Naive thymus-derived CD8-positive, alpha-beta T cell (primary cell): ENCODE results near the gene ATP5IF1. TPM values are rescaled to one million over a fixed set of nuclear protein-coding genes. Genes with fewer than 3 reads are reported as not detected.

ENCODE experiments used
- ATAC-seq, 2 donors: fragments of 150-1000 bp; cut with Tn5 transposase in 1 of 2; sonication (Bioruptor Pico), chemical (Tn5 transposase) in 1 of 2; 1 replicate in 1 of 2; 2 replicates in 1 of 2; pipeline ENCODE4 v1.10.0; 2021; ENCODE audit warnings: mild to moderate bottlenecking in 2 of 2, moderate library complexity in 2 of 2
- POLR2A ChIA-PET: fragments of 350-600 bp; sonication (Branson Sonifier 250); formaldehyde crosslinking; loops from one replicate; lab custom pipeline; 2021; ENCODE audit warnings: antibody characterized with exemption; lab: Charles Lee
- DNase-seq, 10 donors: peaks; one replicate each; pipeline versions ENCODE4 v3.0.0 to v3.0.0-alpha.2; 2020 to 2022
- H3K27ac Mint-ChIP-seq, 10 donors: one replicate each; pipeline ENCODE4 v1.8.0; 2020 to 2022; ENCODE audit warnings: mild to moderate bottlenecking in 10 of 10, mixed read lengths in 10 of 10, moderate library complexity in 4 of 10, inconsistent platforms in 1 of 10
- H3K27me3 Mint-ChIP-seq, 5 donors: one replicate each; pipeline ENCODE4 v1.8.0; 2021 to 2022; ENCODE audit warnings: mixed read lengths in 5 of 5
- H3K36me3 Mint-ChIP-seq, 3 donors: one replicate each; pipeline ENCODE4 v1.8.0; 2020 to 2022; ENCODE audit warnings: mixed read lengths in 3 of 3, mild to moderate bottlenecking in 2 of 3, inconsistent platforms in 1 of 3
- H3K4me1 Mint-ChIP-seq, 4 donors: one replicate each; pipeline ENCODE4 v1.8.0; 2021 to 2022; ENCODE audit warnings: mixed read lengths in 4 of 4
- H3K4me3 Mint-ChIP-seq, 10 donors: one replicate each; pipeline ENCODE4 v1.8.0; 2020 to 2022; ENCODE audit warnings: mild to moderate bottlenecking in 10 of 10, mixed read lengths in 10 of 10, moderate library complexity in 6 of 10, inconsistent platforms in 1 of 10
- H3K9me3 Mint-ChIP-seq, 9 donors: one replicate each; pipeline ENCODE4 v1.8.0; 2020 to 2022; ENCODE audit warnings: mixed read lengths in 9 of 9, mild to moderate bottlenecking in 3 of 9, inconsistent platforms in 1 of 9, moderate library complexity in 1 of 9
- polyA plus RNA-seq, 3 donors: library from polyadenylated mRNA; unstranded; fragments of 300-500 nt; fragmentation: Illumina TruSeq; gene quantifications; one replicate each; pipeline ENCODE4 v1.2.3, GENCODE V29; 2021
- total RNA-seq, 8 experiments: library from RNA in 2 of 8; stranded (reverse) in 2 of 8; gene quantifications; one replicate each; pipeline ENCODE4 v1.2.3 and lab custom pipeline; 2021 to 2026

ATP5IF1 gene
- total and polyA plus RNA-seq, 5 experiments from 2014 or later = 113 to 666 (median 468) TPM

- ATAC-seq (no peak), DNase-seq (no peak)
- no peaks in the 10 kb centered on the region for H3K9me3 Mint-ChIP-seq
- H3K4me1 Mint-ChIP-seq = peaks cover 7 to 30% (median 23%) of the 10 kb centered on the region in 4 donors
- H3K36me3 Mint-ChIP-seq = peaks cover 0 to 7% (median 0%) of the 10 kb centered on the region in 3 donors
- peak overlapping the region in 2 of 10 donors; percentile 20 to 34 for H3K27ac Mint-ChIP-seq
- H3K27me3 Mint-ChIP-seq = no peaks in the 10 kb centered on the region
- no peak overlapping the region for H3K4me3 Mint-ChIP-seq
- POLR2A ChIA-PET = interaction anchor here (0.6 kb wide), 1 partner anchor 110 kb away, joined by 3 read pairs; no protein-coding TSS in a partner anchor
Observed at GRCh38 chr1:28240024-28240423, 4.1 kb downstream of the ATP5IF1 start.

GRCh38 chr1:28241638-28242241, 5.8 kb downstream of the ATP5IF1 start:
- peaks cover 0 to 7% (median 0%) of the 10 kb centered on the region in 3 donors for H3K36me3 Mint-ChIP-seq
- H3K4me1 Mint-ChIP-seq = peaks cover 11 to 36% (median 33%) of the 10 kb centered on the region in 4 donors
- POLR2A ChIA-PET = no interaction called here
- peak overlapping the region in 1 of 10 donors; percentile 15 for H3K4me3 Mint-ChIP-seq
- peak overlapping the region in 2 of 10 donors; percentile 36 to 53 for H3K27ac Mint-ChIP-seq
- no peaks in the 10 kb centered on the region for H3K9me3 Mint-ChIP-seq
- no peak for ATAC-seq
- no peaks in the 10 kb centered on the region for H3K27me3 Mint-ChIP-seq
- DNase-seq = no peak

GRCh38 chr1:28243685-28244311, 7.9 kb downstream of the ATP5IF1 start:
- ATAC-seq (no peak), DNase-seq (peak in 2 of 10 donors; percentile 34 to 37)
- H3K27ac Mint-ChIP-seq = peak overlapping the region; percentile 55 to 99 (median 96)
- H3K4me1 Mint-ChIP-seq = peaks cover 23 to 53% (median 50%) of the 10 kb centered on the region in 4 donors
- H3K9me3 Mint-ChIP-seq = no peaks in the 10 kb centered on the region
- H3K36me3 Mint-ChIP-seq = peaks cover 0 to 7% (median 0%) of the 10 kb centered on the region in 3 donors
- no peaks in the 10 kb centered on the region for H3K27me3 Mint-ChIP-seq
- H3K4me3 Mint-ChIP-seq = peak overlapping the region; percentile 59 to 85 (median 80)
- POLR2A ChIA-PET = interaction anchor here (0.6 to 8.2 kb wide), 8 partner anchors 9 to 399 kb away, joined by 3 to 183 read pairs (median 6); partner anchors contain the start of genes ATP5IF1, DNAJC8, MED18 and PHACTR4

GRCh38 chr1:28244549-28245251, 8.8 kb downstream of the ATP5IF1 start:
- Mint-ChIP-seq H3K36me3 (peaks cover 0 to 4% (median 0%) of the 10 kb centered on the region in 3 donors), H3K27me3 (no peaks in the 10 kb centered on the region), H3K27ac (peak overlapping the region; percentile 55 to 99 (median 96)), H3K4me3 (peak overlapping the region; percentile 59 to 89 (median 80)), H3K4me1 (peaks cover 23 to 62% (median 56%) of the 10 kb centered on the region in 4 donors), H3K9me3 (no peaks in the 10 kb centered on the region)
- ATAC-seq (no peak), DNase-seq (no peak)
- POLR2A ChIA-PET = interaction anchor here (0.6 to 8.2 kb wide), 7 partner anchors 9 to 398 kb away, joined by 3 to 183 read pairs (median 4); partner anchors contain the start of genes ATP5IF1, DNAJC8, MED18 and SESN2

GRCh38 chr1:28246427-28246832, 10.5 kb downstream of the ATP5IF1 start:
- POLR2A ChIA-PET = interaction anchor here (0.6 to 8.2 kb wide), 14 partner anchors 12 to 936 kb away, joined by 3 to 183 read pairs (median 5); partner anchors contain the start of genes ATP5IF1, DNAJC8, MED18 and PHACTR4
- DNase-seq (peak in 9 of 10 donors; percentile 21 to 90 (median 80)), ATAC-seq (peak; percentile 57 to 59)
- no peaks in the 10 kb centered on the region for H3K36me3 Mint-ChIP-seq
- peak overlapping the region; percentile 77 to 98 (median 92) for H3K4me3 Mint-ChIP-seq
- peak overlapping the region; percentile 92 to 98 (median 94) for H3K27ac Mint-ChIP-seq
- no peaks in the 10 kb centered on the region for H3K27me3 Mint-ChIP-seq
- peaks cover 23 to 67% (median 56%) of the 10 kb centered on the region in 4 donors for H3K4me1 Mint-ChIP-seq
- H3K9me3 Mint-ChIP-seq = no peaks in the 10 kb centered on the region

GRCh38 chr1:28247612-28248272, 11.8 kb downstream of the ATP5IF1 start:
- peak overlapping the region; percentile 92 to 98 (median 94) for H3K27ac Mint-ChIP-seq
- H3K9me3 Mint-ChIP-seq = no peaks in the 10 kb centered on the region
- peaks cover 23 to 66% (median 53%) of the 10 kb centered on the region in 4 donors for H3K4me1 Mint-ChIP-seq
- DNase-seq (peak in 1 of 10 donors; percentile 23), ATAC-seq (no peak)
- no peaks in the 10 kb centered on the region for H3K27me3 Mint-ChIP-seq
- POLR2A ChIA-PET = interaction anchor here (0.5 to 8.2 kb wide), 11 partner anchors 12 to 979 kb away, joined by 3 to 183 read pairs (median 4); partner anchors contain the start of genes ATP5IF1, DNAJC8, MED18 and RCC1
- H3K36me3 Mint-ChIP-seq = no peaks in the 10 kb centered on the region
- H3K4me3 Mint-ChIP-seq = peak overlapping the region; percentile 77 to 98 (median 92)

GRCh38 chr1:28248273-28249012, 12.5 kb downstream of the ATP5IF1 start:
- DNase-seq (peak; percentile 61 to 89 (median 78)), ATAC-seq (peak in 1 of 2 donors; percentile 18)
- Mint-ChIP-seq H3K27ac (peak overlapping the region; percentile 92 to 98 (median 94)), H3K27me3 (no peaks in the 10 kb centered on the region), H3K9me3 (no peaks in the 10 kb centered on the region), H3K4me1 (peaks cover 23 to 59% (median 47%) of the 10 kb centered on the region in 4 donors), H3K36me3 (no peaks in the 10 kb centered on the region), H3K4me3 (peak overlapping the region; percentile 68 to 98 (median 84))
- POLR2A ChIA-PET = interaction anchor here (0.5 to 8.2 kb wide), 14 partner anchors 11 to 978 kb away, joined by 3 to 183 read pairs (median 4); partner anchors contain the start of genes ATP5IF1, DNAJC8, MED18 and RCC1

- Mint-ChIP-seq H3K27ac (peak overlapping the region in 9 of 10 donors; percentile 92 to 98 (median 94)), H3K36me3 (no peaks in the 10 kb centered on the region), H3K4me1 (peaks cover 18 to 51% (median 39%) of the 10 kb centered on the region in 4 donors), H3K9me3 (no peaks in the 10 kb centered on the region), H3K4me3 (peak overlapping the region; percentile 68 to 98 (median 84)), H3K27me3 (no peaks in the 10 kb centered on the region)
- POLR2A ChIA-PET = interaction anchor here (0.8 to 8.2 kb wide), 12 partner anchors 10 to 332 kb away, joined by 3 to 183 read pairs (median 5); partner anchors contain the start of genes ATP5IF1, DNAJC8, MED18 and RCC1
- DNase-seq (no peak), ATAC-seq (no peak)
Observed at GRCh38 chr1:28249013-28249865, 13.3 kb downstream of the ATP5IF1 start.

GRCh38 chr1:28249866-28250295, 14.0 kb downstream of the ATP5IF1 start:
- POLR2A ChIA-PET = interaction anchor here (0.8 to 8.2 kb wide), 5 partner anchors 9 to 331 kb away, joined by 3 to 183 read pairs (median 10); partner anchors contain the start of genes ATP5IF1, DNAJC8, MED18 and SESN2
- Mint-ChIP-seq H3K27ac (peak overlapping the region in 1 of 10 donors; percentile 78), H3K36me3 (no peaks in the 10 kb centered on the region)

More at GRCh38 chr1:28249866-28250295, 14.0 kb downstream of the ATP5IF1 start:
- no peaks in the 10 kb centered on the region for H3K27me3 Mint-ChIP-seq
- no peak overlapping the region for H3K4me3 Mint-ChIP-seq
- H3K9me3 Mint-ChIP-seq = no peaks in the 10 kb centered on the region
- ATAC-seq (no peak), DNase-seq (no peak)
- H3K4me1 Mint-ChIP-seq = peaks cover 17 to 44% (median 33%) of the 10 kb centered on the region in 4 donors
